ENCODE measurements around the gene AP5B1. TPM values are rescaled to one million over a fixed set of nuclear protein-coding genes. Genes with fewer than 3 reads are reported as not detected.

Gene AP5B1
- total and polyA plus RNA-seq, 8 donors = 2.9 to 39.0 (median 3.8) TPM

- H3K4me3 ChIP-seq = peak overlapping the region in 1 of 2 donors; percentile 60
- ATAC-seq = no peak
Observed at GRCh38 chr11:65816696-65817095, 35.9 kb upstream of the AP5B1 start.

GRCh38 chr11:65814986-65815565 lies 34.3 kb upstream of the AP5B1 start:
- DNase-seq (peak in 1 of 4 donors; percentile 31), ATAC-seq (no peak)
- no peak overlapping the region for H3K4me3 ChIP-seq
- H3K36me3 ChIP-seq = no peaks in the 10 kb centered on the region
- no peaks in the 10 kb centered on the region for H3K9me3 ChIP-seq
- intact Hi-C loops (cut with DNase I) = no loop called here
- no peaks in the 10 kb centered on the region for H3K27me3 ChIP-seq
- H3K27ac ChIP-seq = no peak overlapping the region
- TF ChIP-seq CTCF (IDR thresholded peaks at IDR 0.05) = no peak
- H3K4me1 ChIP-seq = peaks cover 0 to 39% of the 10 kb centered on the region in 2 donors

More at GRCh38 chr11:65816696-65817095, 35.9 kb upstream of the AP5B1 start:
- no peak for TF ChIP-seq CTCF (IDR thresholded peaks at IDR 0.05)
- peak overlapping the region; percentile 85 to 91 for H3K27ac ChIP-seq
- H3K27me3 ChIP-seq = no peaks in the 10 kb centered on the region
- peak in 1 of 4 donors; percentile 21 for DNase-seq
- no peaks in the 10 kb centered on the region for H3K36me3 ChIP-seq
- intact Hi-C loops (cut with DNase I) = no loop called here
- H3K9me3 ChIP-seq = no peaks in the 10 kb centered on the region
- H3K4me1 ChIP-seq = peaks cover 0 to 39% of the 10 kb centered on the region in 2 donors

GRCh38 chr11:65814131-65814985 lies 33.6 kb upstream of the AP5B1 start:
- ATAC-seq = peak; percentile 42
- no peaks in the 10 kb centered on the region for H3K36me3 ChIP-seq
- H3K9me3 ChIP-seq = no peaks in the 10 kb centered on the region
- H3K27ac ChIP-seq = peak overlapping the region in 1 of 2 donors; percentile 33
- peaks cover 0 to 39% of the 10 kb centered on the region in 2 donors for H3K4me1 ChIP-seq
- intact Hi-C loops (cut with DNase I) = no loop called here
- no peaks in the 10 kb centered on the region for H3K27me3 ChIP-seq
- TF ChIP-seq CTCF (IDR thresholded peaks at IDR 0.05) = no peak
- no peak overlapping the region for H3K4me3 ChIP-seq
- DNase-seq = peak in 3 of 4 donors; percentile 28 to 71 (median 47)

- H3K27me3 ChIP-seq = peaks cover 0 to 10% of the 10 kb centered on the region in 2 donors
- H3K27ac ChIP-seq = no peak overlapping the region
- no peaks in the 10 kb centered on the region for H3K9me3 ChIP-seq
- H3K4me1 ChIP-seq = peaks cover 0 to 32% of the 10 kb centered on the region in 2 donors
- TF ChIP-seq CTCF (IDR thresholded peaks at IDR 0.05) = no peak
- peak; percentile 10 for ATAC-seq
- intact Hi-C loops (cut with DNase I) = no loop called here
- H3K36me3 ChIP-seq = no peaks in the 10 kb centered on the region
- H3K4me3 ChIP-seq = no peak overlapping the region
- DNase-seq = peak in 1 of 4 donors; percentile 57
Observed at GRCh38 chr11:65811764-65812475, 31.1 kb upstream of the AP5B1 start.
